Measurements from ENCODE around the gene TMEM253. TPM values are rescaled to one million over a fixed set of nuclear protein-coding genes. Genes with fewer than 3 reads are reported as not detected.

Gene TMEM253
- total RNA-seq, 4 donors from 2014 or later = 0.39 to 1.0 TPM; not detected in 2

- peak in 1 of 2 donors; percentile 93 for DNase-seq (ENCODE audit: low spot score in 2 of 2)
- WGBS, 2 donors = 0 to 1% methylated on average over 15 of the region's 90 CpGs
- H3K4me3 ChIP-seq (ENCODE audit: low read depth, poor library complexity, severe bottlenecking) = peak within 1 kb of the TSS; percentile 26
- TF ChIP-seq, protein P1, sequence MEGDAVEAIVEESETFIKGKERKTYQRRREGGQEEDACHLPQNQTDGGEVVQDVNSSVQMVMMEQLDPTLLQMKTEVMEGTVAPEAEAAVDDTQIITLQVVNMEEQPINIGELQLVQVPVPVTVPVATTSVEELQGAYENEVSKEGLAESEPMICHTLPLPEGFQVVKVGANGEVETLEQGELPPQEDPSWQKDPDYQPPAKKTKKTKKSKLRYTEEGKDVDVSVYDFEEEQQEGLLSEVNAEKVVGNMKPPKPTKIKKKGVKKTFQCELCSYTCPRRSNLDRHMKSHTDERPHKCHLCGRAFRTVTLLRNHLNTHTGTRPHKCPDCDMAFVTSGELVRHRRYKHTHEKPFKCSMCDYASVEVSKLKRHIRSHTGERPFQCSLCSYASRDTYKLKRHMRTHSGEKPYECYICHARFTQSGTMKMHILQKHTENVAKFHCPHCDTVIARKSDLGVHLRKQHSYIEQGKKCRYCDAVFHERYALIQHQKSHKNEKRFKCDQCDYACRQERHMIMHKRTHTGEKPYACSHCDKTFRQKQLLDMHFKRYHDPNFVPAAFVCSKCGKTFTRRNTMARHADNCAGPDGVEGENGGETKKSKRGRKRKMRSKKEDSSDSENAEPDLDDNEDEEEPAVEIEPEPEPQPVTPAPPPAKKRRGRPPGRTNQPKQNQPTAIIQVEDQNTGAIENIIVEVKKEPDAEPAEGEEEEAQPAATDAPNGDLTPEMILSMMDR (IDR thresholded peaks at IDR 0.05) = no peak
- TF ChIP-seq POLR2A (IDR thresholded peaks at IDR 0.05) = no peak
- intact Hi-C loops (cut with DNase I; ENCODE audit: low total_unique reads) = loop anchor here (5.0 to 10.0 kb wide), 2 partner anchors 83 to 241 kb away; no protein-coding TSS in a partner anchor
Measured at GRCh38 chr14:21098076-21098891, 2.6 kb upstream of the TMEM253 start, which contains the start of gene ZNF219. Gene ZNF219 (minus strand): TSS chr14:21098655. CDS start chr14:21093591, 5,064 bp downstream.

- H3K4me3 ChIP-seq (ENCODE audit: low read depth, poor library complexity, severe bottlenecking) = peak overlapping the region; percentile 26
- no peak for DNase-seq (ENCODE audit: low spot score in 2 of 2)
- intact Hi-C loops (cut with DNase I; ENCODE audit: low total_unique reads) = loop anchor here (5.0 to 10.0 kb wide), 2 partner anchors 84 to 242 kb away; no protein-coding TSS in a partner anchor
- TF ChIP-seq, protein P1 (IDR thresholded peaks at IDR 0.05) = no peak
- no peak for TF ChIP-seq POLR2A (IDR thresholded peaks at IDR 0.05)
- 6 to 8% methylated on average over 16 of the region's 16 CpGs for WGBS, 2 donors
Measured at GRCh38 chr14:21098892-21099595, 1.8 kb upstream of the TMEM253 start.

DNA sequence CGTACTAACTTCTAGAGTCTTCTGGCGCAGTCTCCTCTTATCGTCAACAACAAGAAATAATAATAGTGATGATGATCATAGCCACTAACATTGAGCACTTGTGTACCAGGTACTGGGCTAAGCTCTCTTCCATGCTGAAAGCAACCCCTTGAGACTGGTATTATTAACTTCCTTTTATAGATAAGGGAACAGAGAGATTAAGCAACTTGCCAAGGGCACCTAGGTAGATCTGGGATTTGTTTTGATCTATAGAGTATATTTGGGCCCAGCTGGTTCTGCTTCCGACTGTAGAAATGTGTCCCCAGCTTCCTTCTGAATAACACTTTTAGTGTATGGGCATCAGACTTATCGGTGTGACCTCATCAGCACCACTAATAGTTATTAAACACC, 1.3 kb upstream of the TMEM253 start:
- intact Hi-C loops (cut with DNase I; ENCODE audit: low total_unique reads) = loop anchor here (5.0 to 10.0 kb wide), 2 partner anchors 85 to 242 kb away; no protein-coding TSS in a partner anchor
- WGBS, 2 donors = 55 to 59% methylated on average over 5 of the region's 5 CpGs
- no peak for DNase-seq (ENCODE audit: low spot score in 2 of 2)
- no peak for TF ChIP-seq POLR2A (IDR thresholded peaks at IDR 0.05)
- TF ChIP-seq, protein P1 (IDR thresholded peaks at IDR 0.05) = no peak
- no peak overlapping the region for H3K4me3 ChIP-seq (ENCODE audit: low read depth, poor library complexity, severe bottlenecking)

DNA sequence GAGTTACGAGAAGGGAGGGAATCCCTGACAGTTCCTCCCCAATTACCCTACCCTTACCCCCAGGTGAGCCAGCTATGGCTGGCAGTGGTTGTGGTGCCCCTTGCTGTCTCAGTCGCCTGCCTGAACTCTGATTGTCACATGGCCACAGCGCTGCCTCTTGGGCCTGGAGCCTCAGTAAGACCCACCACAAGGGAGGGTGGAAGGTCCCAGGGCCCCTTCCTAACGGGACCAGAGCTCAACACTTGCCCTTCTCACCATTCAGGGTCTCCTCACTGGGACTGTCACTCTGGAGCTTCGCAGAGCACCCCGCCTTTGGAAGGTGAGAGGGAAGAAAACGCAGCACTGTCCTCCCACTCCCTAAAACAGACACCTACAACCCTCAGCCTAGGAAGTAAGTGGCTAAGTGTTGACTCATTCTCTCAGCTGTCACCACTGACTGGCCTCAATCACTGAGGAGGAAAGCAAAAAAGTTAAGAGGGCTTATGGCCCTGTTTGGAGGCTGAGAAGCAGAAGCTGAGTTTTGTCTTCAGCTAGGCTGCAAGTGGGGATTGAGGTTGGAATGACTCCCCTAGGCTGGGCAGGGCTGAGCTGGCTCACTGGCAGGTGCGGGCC, 1.0 kb downstream of the TMEM253 start:
- 78 to 88% methylated on average over 8 of the region's 8 CpGs for WGBS, 2 donors
- no peak for DNase-seq (ENCODE audit: low spot score in 2 of 2)
- H3K4me3 ChIP-seq (ENCODE audit: low read depth, poor library complexity, severe bottlenecking) = no peak overlapping the region
- TF ChIP-seq POLR2A (IDR thresholded peaks at IDR 0.05) = no peak
- TF ChIP-seq, protein P1 (IDR thresholded peaks at IDR 0.05) = no peak
- intact Hi-C loops (cut with DNase I; ENCODE audit: low total_unique reads) = no loop called here

DNA sequence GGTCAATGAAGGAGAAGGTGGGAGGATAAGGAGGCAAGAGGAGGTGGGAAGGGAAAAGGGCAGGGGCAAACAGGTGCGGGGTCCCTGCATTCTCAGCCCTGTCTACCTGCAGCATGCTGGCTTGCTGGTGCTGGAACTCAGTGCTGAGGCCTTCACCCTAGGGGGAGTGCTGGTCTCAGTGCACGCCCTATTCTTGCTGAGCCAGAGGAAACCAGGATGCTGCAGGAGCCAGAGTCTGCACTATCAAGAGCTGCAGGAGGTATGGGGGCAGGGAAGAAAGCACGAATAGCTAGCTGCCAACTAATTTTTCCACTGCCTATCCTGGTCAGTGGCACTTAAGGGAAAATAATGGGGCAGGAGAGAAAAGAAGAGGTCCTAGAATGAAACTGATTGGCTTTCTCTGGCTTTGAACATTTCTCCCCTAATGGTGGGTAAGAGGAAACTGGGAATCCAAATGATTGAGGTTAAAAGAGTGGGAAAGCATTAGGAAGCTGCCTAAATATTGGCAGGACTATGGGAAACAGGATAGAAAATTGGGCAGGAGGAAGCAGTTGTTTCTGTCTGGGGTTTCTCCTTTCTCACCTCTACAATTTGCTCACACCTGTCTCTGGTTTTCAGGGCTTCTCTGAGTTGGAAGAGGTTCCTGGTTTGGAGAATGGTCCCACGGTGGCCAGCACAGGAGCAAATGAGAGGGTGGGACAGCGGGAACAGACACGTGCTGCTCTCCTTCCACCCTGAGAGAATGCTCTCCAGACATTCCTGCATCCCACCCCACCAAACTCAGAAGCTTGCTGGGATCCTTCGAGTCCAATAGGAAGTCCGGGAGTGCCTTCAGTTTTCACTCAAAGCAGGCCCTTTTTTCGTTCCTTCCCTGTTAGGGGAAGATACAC, 1.9 kb downstream of the TMEM253 start:
- DNase-seq (ENCODE audit: low spot score in 2 of 2) = no peak
- no peak for TF ChIP-seq POLR2A (IDR thresholded peaks at IDR 0.05)
- TF ChIP-seq, protein P1 (IDR thresholded peaks at IDR 0.05) = no peak
- intact Hi-C loops (cut with DNase I; ENCODE audit: low total_unique reads) = no loop called here
- 16 to 17% methylated on average over 9 of the region's 9 CpGs for WGBS, 2 donors
- H3K4me3 ChIP-seq (ENCODE audit: low read depth, poor library complexity, severe bottlenecking) = no peak overlapping the region

Data from lower leg skin (tissue), 4 donors.